ENCODE measurements around the gene PIGU. TPM values are rescaled to one million over a fixed set of nuclear protein-coding genes. Genes with fewer than 3 reads are reported as not detected.

PIGU gene
- polyA plus RNA-seq, 3 donors, result 5.8 to 11.3 (median 10.9) TPM

GRCh38 chr20:34511891-34512265 is 165.0 kb downstream of the PIGU start:
- 100% methylated on average over 3 of the region's 3 CpGs for WGBS (ENCODE audit: insufficient coverage)
- Histone ChIP-seq H3K36me3 (replicated peaks in 1 of 2; ENCODE audit: control insufficient read depth in 1 of 2, insufficient read depth in 2 of 2, low read length in 2 of 2) (peaks cover 36 to 59% of the 10 kb centered on the region in 2 donors), H2AFZ (ENCODE audit: insufficient read depth, low read depth, low read length, poor library complexity, severe bottlenecking) (no peak overlapping the region), H3K4me2 (replicated peaks; ENCODE audit: extremely low read depth, low read length, poor library complexity, severe bottlenecking) (no peak overlapping the region), H4K20me1 (ENCODE audit: insufficient read depth, low read length) (peaks cover under 1% of the 10 kb centered on the region), H3K4me1 (ENCODE audit: control insufficient read depth in 1 of 2, insufficient read depth in 2 of 2, low read length in 2 of 2) (peaks cover 12 to 16% of the 10 kb centered on the region in 2 donors), H3K27me3 (ENCODE audit: control insufficient read depth in 2 of 2, insufficient read depth in 2 of 2, low read length in 2 of 2) (no peaks in the 10 kb centered on the region), H3K4me3 (replicated peaks in 1 of 3; ENCODE audit: low read depth in 2 of 3, low read length in 3 of 3) (no peak overlapping the region), H3K27ac (ENCODE audit: low read depth in 1 of 2, low read length in 2 of 2) (no peak overlapping the region), H3K9ac (ENCODE audit: insufficient read depth, low read length, poor library complexity, severe bottlenecking) (no peak overlapping the region), H3K79me2 (ENCODE audit: insufficient read depth, low read length) (peaks cover 9% of the 10 kb centered on the region), H3K9me3 (replicated peaks in 1 of 2; ENCODE audit: control insufficient read depth in 1 of 2, insufficient read depth in 1 of 2, low read length in 2 of 2) (no peaks in the 10 kb centered on the region)
- no peak for TF ChIP-seq CTCF (IDR thresholded peaks at IDR 0.05)
- Mint-ChIP-seq H3K4me1 (peaks cover 19% of the 10 kb centered on the region), H3K4me3 (no peak overlapping the region), H3K36me3 (peaks cover 34% of the 10 kb centered on the region in 2 donors), H3K27ac (no peak overlapping the region), H3K27me3 (ENCODE audit: low read depth in 3 of 3) (peaks cover 0 to 2% (median 2%) of the 10 kb centered on the region in 3 donors), H3K9me3 (peaks cover 0 to 5% (median 0%) of the 10 kb centered on the region in 7 donors)
- DNase-seq, result no peak
- intact Hi-C loops (cut with micrococcal nuclease), result no loop called here

- no CpG with 5 or more reads among the region's 1 CpG for WGBS (ENCODE audit: insufficient coverage)
- TF ChIP-seq CTCF (IDR thresholded peaks at IDR 0.05), result no peak
Measured at GRCh38 chr20:34510575-34510974, 166.3 kb downstream of the PIGU start.

More at GRCh38 chr20:34510575-34510974, 166.3 kb downstream of the PIGU start:
- Mint-ChIP-seq H3K4me1 (peaks cover 13% of the 10 kb centered on the region), H3K27ac (no peak overlapping the region), H3K27me3 (ENCODE audit: low read depth in 3 of 3) (peaks cover 0 to 2% (median 2%) of the 10 kb centered on the region in 3 donors), H3K9me3 (peaks cover 0 to 5% (median 0%) of the 10 kb centered on the region in 7 donors), H3K36me3 (peaks cover 45% of the 10 kb centered on the region in 2 donors), H3K4me3 (no peak overlapping the region)
- Histone ChIP-seq H3K27me3 (ENCODE audit: control insufficient read depth in 2 of 2, insufficient read depth in 2 of 2, low read length in 2 of 2) (no peaks in the 10 kb centered on the region), H3K4me3 (replicated peaks in 1 of 3; ENCODE audit: low read depth in 2 of 3, low read length in 3 of 3) (no peak overlapping the region), H2AFZ (ENCODE audit: insufficient read depth, low read depth, low read length, poor library complexity, severe bottlenecking) (no peak overlapping the region), H3K36me3 (replicated peaks in 1 of 2; ENCODE audit: control insufficient read depth in 1 of 2, insufficient read depth in 2 of 2, low read length in 2 of 2) (peaks cover 49 to 72% of the 10 kb centered on the region in 2 donors), H3K9me3 (replicated peaks in 1 of 2; ENCODE audit: control insufficient read depth in 1 of 2, insufficient read depth in 1 of 2, low read length in 2 of 2) (no peaks in the 10 kb centered on the region), H4K20me1 (ENCODE audit: insufficient read depth, low read length) (peaks cover 6% of the 10 kb centered on the region), H3K27ac (ENCODE audit: low read depth in 1 of 2, low read length in 2 of 2) (no peak overlapping the region), H3K9ac (ENCODE audit: insufficient read depth, low read length, poor library complexity, severe bottlenecking) (no peak overlapping the region), H3K4me2 (replicated peaks; ENCODE audit: extremely low read depth, low read length, poor library complexity, severe bottlenecking) (no peak overlapping the region), H3K4me1 (ENCODE audit: control insufficient read depth in 1 of 2, insufficient read depth in 2 of 2, low read length in 2 of 2) (peaks cover 9% of the 10 kb centered on the region in 2 donors), H3K79me2 (ENCODE audit: insufficient read depth, low read length) (no peaks in the 10 kb centered on the region)
- no peak for DNase-seq
- intact Hi-C loops (cut with micrococcal nuclease), result no loop called here

Small RNAs within 50 kb of the gene (small RNA-seq; reads per million reads assigned to genes)
- gene AL118520.1 (ENCODE audit: insufficient read length, low read depth), result not detected
- not detected for gene RF00019 (ENCODE audit: insufficient read length, low read depth)

Other genes with a start within 250 kb of the PIGU start
- gene DYNLRB1, start 160.7 kb downstream of the PIGU start, polyA plus RNA-seq, result 100 to 1,000 TPM; 139 to 166 (median 148) TPM
- 1 to 10 TPM; 2.5 to 7.7 (median 2.6) TPM for gene MAP1LC3A, start 118.4 kb downstream of the PIGU start, polyA plus RNA-seq
- 10 to 100 TPM in 1 of 3 donors, under 1 TPM in 2; 0.46 to 20.6 (median 0.66) TPM for gene TP53INP2, start 27.3 kb upstream of the PIGU start, polyA plus RNA-seq
- 10 to 100 TPM in 1 of 3 donors, 1 to 10 TPM in 2; 2.8 to 19.0 (median 3.9) TPM for gene NCOA6, start 148.6 kb upstream of the PIGU start, polyA plus RNA-seq
- gene GGT7, start 195.8 kb upstream of the PIGU start, polyA plus RNA-seq, result 10 to 100 TPM in 1 of 3 donors, 1 to 10 TPM in 2; 2.1 to 10.3 (median 2.4) TPM
- gene ACSS2, start 199.5 kb upstream of the PIGU start, polyA plus RNA-seq, result 10 to 100 TPM; 37.7 to 67.2 (median 48.4) TPM